ENCODE measurements around the gene COX8C.

GRCh38 chr14:93348292-93348691 is 1.3 kb downstream of the COX8C start:
- TF ChIP-seq CTCF (IDR thresholded peaks at IDR 0.05) (no peak), POLR2AphosphoS5 (IDR thresholded peaks at IDR 0.05; ENCODE audit: low read depth, low read length) (no peak), SIN3A (IDR thresholded peaks at IDR 0.05; ENCODE audit: borderline replicate concordance, insufficient read depth, low read depth, low read length) (no peak)
- TF ChIP-seq, protein P1, sequence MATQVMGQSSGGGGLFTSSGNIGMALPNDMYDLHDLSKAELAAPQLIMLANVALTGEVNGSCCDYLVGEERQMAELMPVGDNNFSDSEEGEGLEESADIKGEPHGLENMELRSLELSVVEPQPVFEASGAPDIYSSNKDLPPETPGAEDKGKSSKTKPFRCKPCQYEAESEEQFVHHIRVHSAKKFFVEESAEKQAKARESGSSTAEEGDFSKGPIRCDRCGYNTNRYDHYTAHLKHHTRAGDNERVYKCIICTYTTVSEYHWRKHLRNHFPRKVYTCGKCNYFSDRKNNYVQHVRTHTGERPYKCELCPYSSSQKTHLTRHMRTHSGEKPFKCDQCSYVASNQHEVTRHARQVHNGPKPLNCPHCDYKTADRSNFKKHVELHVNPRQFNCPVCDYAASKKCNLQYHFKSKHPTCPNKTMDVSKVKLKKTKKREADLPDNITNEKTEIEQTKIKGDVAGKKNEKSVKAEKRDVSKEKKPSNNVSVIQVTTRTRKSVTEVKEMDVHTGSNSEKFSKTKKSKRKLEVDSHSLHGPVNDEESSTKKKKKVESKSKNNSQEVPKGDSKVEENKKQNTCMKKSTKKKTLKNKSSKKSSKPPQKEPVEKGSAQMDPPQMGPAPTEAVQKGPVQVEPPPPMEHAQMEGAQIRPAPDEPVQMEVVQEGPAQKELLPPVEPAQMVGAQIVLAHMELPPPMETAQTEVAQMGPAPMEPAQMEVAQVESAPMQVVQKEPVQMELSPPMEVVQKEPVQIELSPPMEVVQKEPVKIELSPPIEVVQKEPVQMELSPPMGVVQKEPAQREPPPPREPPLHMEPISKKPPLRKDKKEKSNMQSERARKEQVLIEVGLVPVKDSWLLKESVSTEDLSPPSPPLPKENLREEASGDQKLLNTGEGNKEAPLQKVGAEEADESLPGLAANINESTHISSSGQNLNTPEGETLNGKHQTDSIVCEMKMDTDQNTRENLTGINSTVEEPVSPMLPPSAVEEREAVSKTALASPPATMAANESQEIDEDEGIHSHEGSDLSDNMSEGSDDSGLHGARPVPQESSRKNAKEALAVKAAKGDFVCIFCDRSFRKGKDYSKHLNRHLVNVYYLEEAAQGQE (IDR thresholded peaks at IDR 0.05; ENCODE audit: insufficient read depth in 1 of 2, low read depth in 2 of 2, low read length in 1 of 2) = no peak
